Measurements from ENCODE around the gene XBP1. TPM values are rescaled to one million over a fixed set of nuclear protein-coding genes. Genes with fewer than 3 reads are reported as not detected.

Gene XBP1
- total and polyA plus RNA-seq, 2 donors from 2014 or later: 114 to 220 TPM

GRCh38 chr22:28831140-28832072 is 31.0 kb upstream of the XBP1 start:
- Histone ChIP-seq H3K27me3 (ENCODE audit: control insufficient read depth, insufficient read depth, low read length) (no peaks in the 10 kb centered on the region), H3K4me1 (ENCODE audit: control insufficient read depth in 2 of 3, insufficient read depth in 2 of 3, low read depth in 1 of 3, low read length in 3 of 3) (peaks cover 0 to 2% (median 0%) of the 10 kb centered on the region in 3 donors), H3K9ac (ENCODE audit: low read length in 3 of 3) (no peak overlapping the region), H3K4me3 (ENCODE audit: low read length in 3 of 3) (no peak overlapping the region), H3K9me3 (ENCODE audit: control insufficient read depth in 2 of 3, insufficient read depth in 1 of 3, low read length in 3 of 3) (no peaks in the 10 kb centered on the region), H3K36me3 (ENCODE audit: control insufficient read depth in 2 of 3, insufficient read depth in 3 of 3, low read length in 3 of 3) (no peaks in the 10 kb centered on the region), H3K27ac (ENCODE audit: low read depth in 2 of 2, low read length in 2 of 2) (no peak overlapping the region)
- TF ChIP-seq CTCF (IDR thresholded peaks at IDR 0.05; ENCODE audit: borderline replicate concordance, extremely low read depth, insufficient read depth): no peak
- intact Hi-C loops (cut with DNase I): no loop called here
- no peak for FAIRE-seq
- DNase-seq: peak in 1 of 5 donors; percentile 8

DNA sequence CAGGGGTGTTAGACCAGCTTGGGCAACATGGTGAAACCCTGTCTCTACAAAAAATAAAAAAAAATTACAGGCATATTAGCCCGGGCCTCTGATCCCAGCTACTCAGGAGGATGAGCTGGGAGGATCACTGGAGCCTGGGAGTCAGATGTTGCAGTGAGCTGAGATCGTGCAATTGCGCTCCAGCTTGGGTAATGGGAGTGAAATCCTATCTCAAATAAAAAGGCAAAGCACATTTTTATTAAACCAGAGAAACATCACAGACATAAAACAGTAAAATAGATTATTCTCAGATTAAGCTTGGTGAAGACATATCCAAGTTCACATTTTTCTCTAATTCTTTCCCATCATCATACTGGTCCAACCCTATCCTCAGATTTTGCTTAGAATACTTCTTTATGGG is 30.1 kb upstream of the XBP1 start:
- Histone ChIP-seq H3K9ac (ENCODE audit: low read length in 3 of 3) (no peak overlapping the region), H3K4me3 (ENCODE audit: low read length in 3 of 3) (no peak overlapping the region), H3K27ac (ENCODE audit: low read depth in 2 of 2, low read length in 2 of 2) (no peak overlapping the region), H3K9me3 (ENCODE audit: control insufficient read depth in 2 of 3, insufficient read depth in 1 of 3, low read length in 3 of 3) (no peaks in the 10 kb centered on the region), H3K4me1 (ENCODE audit: control insufficient read depth in 2 of 3, insufficient read depth in 2 of 3, low read depth in 1 of 3, low read length in 3 of 3) (peaks cover 0 to 2% (median 0%) of the 10 kb centered on the region in 3 donors), H3K27me3 (ENCODE audit: control insufficient read depth, insufficient read depth, low read length) (no peaks in the 10 kb centered on the region), H3K36me3 (ENCODE audit: control insufficient read depth in 2 of 3, insufficient read depth in 3 of 3, low read length in 3 of 3) (no peaks in the 10 kb centered on the region)
- no peak for TF ChIP-seq CTCF (IDR thresholded peaks at IDR 0.05; ENCODE audit: borderline replicate concordance, extremely low read depth, insufficient read depth)
- intact Hi-C loops (cut with DNase I): no loop called here
- FAIRE-seq (no peak), DNase-seq (no peak)

DNA sequence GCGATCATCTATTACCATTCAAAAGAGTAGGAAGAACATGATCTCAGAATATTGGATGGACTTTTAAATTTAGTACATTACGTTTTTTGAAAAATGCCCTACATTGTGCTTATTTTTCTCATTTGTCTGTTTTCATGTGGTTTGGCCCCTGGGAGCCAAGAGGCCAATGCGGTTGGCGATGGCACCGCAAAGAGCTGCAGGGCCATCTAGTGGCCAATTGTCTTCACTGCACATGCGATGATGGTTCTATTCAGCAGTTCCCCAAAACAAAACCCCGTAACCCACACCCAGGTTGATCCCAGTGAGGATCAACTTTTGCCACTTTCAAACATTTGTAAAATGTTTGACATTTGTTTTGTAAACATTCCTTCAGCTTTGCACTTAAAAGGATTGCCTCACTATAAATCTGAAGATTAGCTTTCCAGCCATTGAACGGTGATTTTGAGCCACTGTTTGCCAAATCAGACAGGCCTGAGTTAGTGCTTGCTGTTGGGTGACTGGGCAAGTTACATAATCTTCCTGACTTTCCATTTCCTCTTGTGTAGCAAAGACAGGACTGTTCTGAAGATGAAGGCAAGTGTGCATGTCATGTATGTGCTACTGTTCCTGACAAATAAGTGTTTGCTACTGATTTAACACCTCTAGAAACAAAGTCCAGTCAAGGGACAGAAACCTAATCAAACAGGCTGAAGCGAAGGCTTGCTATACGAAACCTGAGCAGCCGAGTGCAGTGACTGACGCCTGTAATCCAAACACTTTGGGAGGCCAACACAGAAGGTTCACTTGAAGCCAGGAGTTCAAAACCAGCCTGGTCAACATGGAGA is 29.2 kb upstream of the XBP1 start:
- no peak overlapping the region for H3K9ac ChIP-seq (ENCODE audit: low read length in 3 of 3)

More for the DNA sequence above, 29.2 kb upstream of the XBP1 start:
- Histone ChIP-seq H3K4me3 (ENCODE audit: low read length in 3 of 3) (no peak overlapping the region), H3K27ac (ENCODE audit: low read depth in 2 of 2, low read length in 2 of 2) (no peak overlapping the region), H3K27me3 (ENCODE audit: control insufficient read depth, insufficient read depth, low read length) (no peaks in the 10 kb centered on the region), H3K9me3 (ENCODE audit: control insufficient read depth in 2 of 3, insufficient read depth in 1 of 3, low read length in 3 of 3) (no peaks in the 10 kb centered on the region), H3K4me1 (ENCODE audit: control insufficient read depth in 2 of 3, insufficient read depth in 2 of 3, low read depth in 1 of 3, low read length in 3 of 3) (peaks cover 0 to 2% (median 0%) of the 10 kb centered on the region in 3 donors), H3K36me3 (ENCODE audit: control insufficient read depth in 2 of 3, insufficient read depth in 3 of 3, low read length in 3 of 3) (no peaks in the 10 kb centered on the region)
- FAIRE-seq (peak; percentile 3), DNase-seq (peak; percentile 77 to 86 (median 84))
- peak; percentile 96 for TF ChIP-seq CTCF (IDR thresholded peaks at IDR 0.05; ENCODE audit: borderline replicate concordance, extremely low read depth, insufficient read depth)
- intact Hi-C loops (cut with DNase I): loop anchor here (5.0 kb wide), 1 partner anchor 227 kb away; no protein-coding TSS in a partner anchor
